ENCODE results near the gene CA12.

The CA12 gene

GRCh38 chr15:63337046-63337445, 44.6 kb downstream of the CA12 start:
- Histone ChIP-seq H3K9ac (ENCODE audit: insufficient read length) (no peak overlapping the region), H3K4me3 (no peak overlapping the region)
- TF ChIP-seq POLR2AphosphoS5 (IDR thresholded peaks at IDR 0.05; ENCODE audit: borderline replicate concordance, low read depth, low read length): no peak
- no peak for TF ChIP-seq FOXP2 (optimal IDR thresholded peaks at IDR 0.05; ENCODE audit: control extremely low read depth, extremely low read length, insufficient read depth)
- no peak for TF ChIP-seq EZH2 (IDR thresholded peaks at IDR 0.05)

GRCh38 chr15:63335543-63336240, 46.0 kb downstream of the CA12 start:
- Histone ChIP-seq H3K27ac (no peak overlapping the region), H3K36me3 (ENCODE audit: insufficient read depth, low read length) (no peaks in the 10 kb centered on the region), H3K4me3 (no peak overlapping the region), H3K9ac (ENCODE audit: insufficient read length) (no peak overlapping the region), H3K9me3 (ENCODE audit: low read depth, low read length) (no peaks in the 10 kb centered on the region)
- no peak for DNase-seq (ENCODE audit: low read depth, low spot score)
- TF ChIP-seq EZH2 (IDR thresholded peaks at IDR 0.05): no peak
- no peak for TF ChIP-seq POLR2AphosphoS5 (IDR thresholded peaks at IDR 0.05; ENCODE audit: borderline replicate concordance, low read depth, low read length)
- no peak for TF ChIP-seq FOXP2 (optimal IDR thresholded peaks at IDR 0.05; ENCODE audit: control extremely low read depth, extremely low read length, insufficient read depth)

More at GRCh38 chr15:63337046-63337445, 44.6 kb downstream of the CA12 start:
- H3K27ac ChIP-seq: no peak overlapping the region
- no peak for DNase-seq (ENCODE audit: low read depth, low spot score)
- no peaks in the 10 kb centered on the region for H3K36me3 ChIP-seq (ENCODE audit: insufficient read depth, low read length)
- no peaks in the 10 kb centered on the region for H3K9me3 ChIP-seq (ENCODE audit: low read depth, low read length)

DNA sequence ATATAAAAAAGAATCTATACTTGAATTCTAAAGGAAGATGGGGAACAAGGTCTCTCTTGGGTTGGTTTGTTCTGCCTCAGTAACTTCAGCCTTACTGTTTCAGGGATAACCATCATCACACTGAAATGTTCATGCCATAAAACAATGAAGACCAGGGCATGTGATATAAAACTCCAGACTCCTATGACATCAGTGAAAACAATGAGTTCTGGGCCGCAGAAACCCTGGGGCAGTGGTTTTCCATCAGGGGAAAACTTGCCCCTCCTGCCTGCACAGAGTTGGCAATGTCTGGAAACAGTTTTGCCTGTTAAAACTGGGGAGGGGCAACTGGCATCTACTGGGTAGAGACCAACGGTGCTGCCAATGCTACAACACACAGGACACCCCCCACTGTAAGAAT, 46.8 kb downstream of the CA12 start:
- no peak for DNase-seq (ENCODE audit: low read depth, low spot score)
- H3K9ac ChIP-seq (ENCODE audit: insufficient read length): no peak overlapping the region

DNA sequence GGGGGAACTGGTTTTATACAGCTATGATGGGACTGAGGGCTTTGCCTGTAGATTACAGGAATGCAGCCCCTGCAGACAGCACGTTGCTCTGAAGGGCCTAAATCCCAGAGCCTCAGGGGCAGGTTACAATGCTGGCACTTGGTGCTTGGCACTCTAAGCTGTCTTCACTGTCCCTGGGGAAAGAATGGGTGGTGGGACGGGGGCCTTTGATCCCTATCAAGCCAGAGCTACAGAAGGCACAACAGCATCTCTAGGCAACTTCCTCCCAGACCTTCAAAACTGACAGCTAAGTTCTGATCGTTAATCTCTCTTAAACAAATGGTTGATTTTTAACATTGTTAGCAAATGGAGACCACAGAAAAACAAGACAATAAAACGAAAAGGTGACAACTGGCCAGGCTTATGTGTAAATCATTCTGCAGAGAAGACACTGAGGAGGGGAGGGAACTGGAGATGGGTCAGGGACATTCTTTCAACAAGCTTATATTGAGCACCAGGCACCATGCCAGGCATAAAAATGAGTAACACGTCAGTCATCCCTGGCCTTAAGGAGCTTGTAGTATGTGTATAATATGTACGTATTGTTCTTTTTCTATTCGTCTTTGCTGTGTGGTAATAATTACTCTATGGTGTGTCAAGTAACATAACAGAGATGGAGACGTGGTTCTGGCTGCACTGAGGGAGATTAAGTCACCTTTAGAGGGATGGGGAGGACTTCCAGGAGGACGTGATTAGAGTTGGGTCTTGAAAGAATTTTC, 49.1 kb downstream of the CA12 start:
- no peaks in the 10 kb centered on the region for H3K36me3 ChIP-seq (ENCODE audit: insufficient read depth, low read length)
- TF ChIP-seq FOXP2 (optimal IDR thresholded peaks at IDR 0.05; ENCODE audit: control extremely low read depth, extremely low read length, insufficient read depth): no peak
- TF ChIP-seq EZH2 (IDR thresholded peaks at IDR 0.05): no peak
- no peak for TF ChIP-seq POLR2AphosphoS5 (IDR thresholded peaks at IDR 0.05; ENCODE audit: borderline replicate concordance, low read depth, low read length)
- H3K9me3 ChIP-seq (ENCODE audit: low read depth, low read length): no peaks in the 10 kb centered on the region
- no peak overlapping the region for H3K27ac ChIP-seq
- no peak overlapping the region for H3K9ac ChIP-seq (ENCODE audit: insufficient read length)
- no peak for DNase-seq (ENCODE audit: low read depth, low spot score)
- no peak overlapping the region for H3K4me3 ChIP-seq

More for the DNA sequence above, 46.8 kb downstream of the CA12 start:
- no peaks in the 10 kb centered on the region for H3K36me3 ChIP-seq (ENCODE audit: insufficient read depth, low read length)
- H3K4me3 ChIP-seq: no peak overlapping the region
- H3K27ac ChIP-seq: no peak overlapping the region
- no peaks in the 10 kb centered on the region for H3K9me3 ChIP-seq (ENCODE audit: low read depth, low read length)
- TF ChIP-seq POLR2AphosphoS5 (IDR thresholded peaks at IDR 0.05; ENCODE audit: borderline replicate concordance, low read depth, low read length): no peak

GRCh38 chr15:63331456-63331855, 50.2 kb downstream of the CA12 start:
- H3K9ac ChIP-seq (ENCODE audit: insufficient read length): no peak overlapping the region
- H3K36me3 ChIP-seq (ENCODE audit: insufficient read depth, low read length): no peaks in the 10 kb centered on the region
- DNase-seq (ENCODE audit: low read depth, low spot score): no peak
- no peak overlapping the region for H3K27ac ChIP-seq
- H3K9me3 ChIP-seq (ENCODE audit: low read depth, low read length): no peaks in the 10 kb centered on the region
- no peak overlapping the region for H3K4me3 ChIP-seq
- TF ChIP-seq FOXP2 (optimal IDR thresholded peaks at IDR 0.05; ENCODE audit: control extremely low read depth, extremely low read length, insufficient read depth) (no peak), EZH2 (IDR thresholded peaks at IDR 0.05) (no peak), POLR2AphosphoS5 (IDR thresholded peaks at IDR 0.05; ENCODE audit: borderline replicate concordance, low read depth, low read length) (no peak)

DNA sequence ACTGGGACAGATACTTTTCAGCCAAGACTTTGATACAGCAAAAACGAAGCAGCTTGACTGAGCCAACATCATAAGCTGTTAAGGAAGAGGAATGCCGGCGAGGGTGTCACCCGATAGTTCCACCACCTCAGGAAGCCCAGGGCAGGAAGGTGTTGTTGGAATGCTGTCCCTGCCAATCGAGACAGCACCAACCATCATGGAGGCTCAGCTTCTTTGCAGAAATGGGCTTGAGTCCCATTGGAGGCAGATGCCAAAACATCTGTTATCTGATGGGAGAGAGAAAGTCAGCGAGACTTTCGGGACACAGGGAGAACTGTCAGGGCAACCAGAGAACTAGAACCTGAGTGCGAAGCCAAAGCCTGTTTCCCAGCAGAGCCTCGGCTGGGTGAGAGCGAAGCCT, 50.7 kb downstream of the CA12 start:
- no peak overlapping the region for H3K9ac ChIP-seq (ENCODE audit: insufficient read length)
- no peak for DNase-seq (ENCODE audit: low read depth, low spot score)
- TF ChIP-seq POLR2AphosphoS5 (IDR thresholded peaks at IDR 0.05; ENCODE audit: borderline replicate concordance, low read depth, low read length): no peak
- TF ChIP-seq EZH2 (IDR thresholded peaks at IDR 0.05): no peak
- no peak for TF ChIP-seq FOXP2 (optimal IDR thresholded peaks at IDR 0.05; ENCODE audit: control extremely low read depth, extremely low read length, insufficient read depth)
- no peaks in the 10 kb centered on the region for H3K9me3 ChIP-seq (ENCODE audit: low read depth, low read length)
- no peak overlapping the region for H3K27ac ChIP-seq
- H3K4me3 ChIP-seq: no peak overlapping the region
- no peaks in the 10 kb centered on the region for H3K36me3 ChIP-seq (ENCODE audit: insufficient read depth, low read length)

DNA sequence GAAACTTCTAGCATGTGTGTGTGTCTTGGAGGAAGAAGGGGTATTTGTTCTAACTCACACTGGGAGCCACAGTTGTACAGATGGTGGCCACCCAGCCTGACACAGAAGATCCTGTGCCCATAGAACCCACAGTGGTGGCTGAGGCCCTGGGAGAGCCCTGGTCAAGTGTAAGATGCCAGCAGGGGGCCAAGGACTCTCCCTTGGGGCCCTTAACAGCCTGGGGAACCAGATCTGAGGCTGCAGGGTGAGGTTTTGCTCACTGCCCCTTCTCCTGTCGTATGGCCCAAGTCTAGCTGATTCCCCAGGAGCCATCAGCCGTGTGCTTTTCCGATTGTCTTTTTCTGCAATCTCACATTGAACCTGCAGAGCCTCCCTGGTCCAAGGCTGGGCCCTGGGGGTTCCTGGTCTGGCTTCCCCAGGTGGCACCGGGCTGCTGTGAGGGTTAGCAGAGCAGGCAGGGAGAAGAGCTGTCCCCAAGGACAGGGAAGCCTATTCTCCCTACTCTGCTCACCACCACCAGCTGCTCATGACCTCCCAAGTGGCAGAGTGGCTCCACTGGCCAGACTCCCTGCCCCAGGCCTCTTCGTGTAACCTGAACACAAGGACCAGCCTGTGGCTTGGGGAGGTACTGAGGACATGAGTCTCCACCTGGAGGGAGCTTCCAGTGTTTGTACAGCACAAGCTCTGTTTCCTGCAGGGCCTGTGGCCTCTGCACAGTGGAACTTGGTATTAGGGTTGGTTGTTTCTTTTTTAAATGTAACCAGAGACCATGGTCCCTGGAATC, 51.9 kb downstream of the CA12 start:
- Histone ChIP-seq H3K27ac (no peak overlapping the region), H3K9ac (ENCODE audit: insufficient read length) (no peak overlapping the region), H3K36me3 (ENCODE audit: insufficient read depth, low read length) (no peaks in the 10 kb centered on the region), H3K9me3 (ENCODE audit: low read depth, low read length) (no peaks in the 10 kb centered on the region), H3K4me3 (no peak overlapping the region)
- DNase-seq (ENCODE audit: low read depth, low spot score): no peak
- TF ChIP-seq EZH2 (IDR thresholded peaks at IDR 0.05): no peak
- no peak for TF ChIP-seq POLR2AphosphoS5 (IDR thresholded peaks at IDR 0.05; ENCODE audit: borderline replicate concordance, low read depth, low read length)
- TF ChIP-seq FOXP2 (optimal IDR thresholded peaks at IDR 0.05; ENCODE audit: control extremely low read depth, extremely low read length, insufficient read depth): no peak
